ENCODE data around the gene STEAP1B. TPM values are rescaled to one million over a fixed set of nuclear protein-coding genes. Genes with fewer than 3 reads are reported as not detected.

STEAP1B gene
- total RNA-seq, 4 donors from 2014 or later: 1.6 to 2.2 (median 1.6) TPM

DNA sequence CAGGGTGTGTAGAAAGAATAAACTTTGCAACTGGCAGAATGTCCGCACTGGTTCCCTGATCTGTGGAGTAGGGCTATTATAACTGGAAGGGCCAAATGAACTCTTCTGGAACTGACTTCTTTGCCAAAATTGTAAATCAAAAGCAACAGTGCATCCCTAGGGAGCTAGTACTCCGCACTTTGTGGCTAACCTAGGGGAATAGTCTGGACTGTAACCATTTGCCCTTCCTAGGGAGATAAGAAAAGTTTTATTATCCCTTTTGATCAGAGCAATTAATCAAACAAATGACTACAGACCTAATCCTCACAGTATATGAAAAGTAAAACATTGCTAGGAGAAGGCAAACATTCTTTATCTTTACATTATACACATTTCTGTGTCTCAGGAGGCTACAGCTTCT, 45.5 kb upstream of the STEAP1B start:
- intact Hi-C loops (cut with DNase I): no loop called here
- TF ChIP-seq POLR2A (IDR thresholded peaks at IDR 0.05; ENCODE audit: low read depth) (no peak), POLR2AphosphoS5 (IDR thresholded peaks at IDR 0.05) (no peak)
- TF ChIP-seq, protein P1, sequence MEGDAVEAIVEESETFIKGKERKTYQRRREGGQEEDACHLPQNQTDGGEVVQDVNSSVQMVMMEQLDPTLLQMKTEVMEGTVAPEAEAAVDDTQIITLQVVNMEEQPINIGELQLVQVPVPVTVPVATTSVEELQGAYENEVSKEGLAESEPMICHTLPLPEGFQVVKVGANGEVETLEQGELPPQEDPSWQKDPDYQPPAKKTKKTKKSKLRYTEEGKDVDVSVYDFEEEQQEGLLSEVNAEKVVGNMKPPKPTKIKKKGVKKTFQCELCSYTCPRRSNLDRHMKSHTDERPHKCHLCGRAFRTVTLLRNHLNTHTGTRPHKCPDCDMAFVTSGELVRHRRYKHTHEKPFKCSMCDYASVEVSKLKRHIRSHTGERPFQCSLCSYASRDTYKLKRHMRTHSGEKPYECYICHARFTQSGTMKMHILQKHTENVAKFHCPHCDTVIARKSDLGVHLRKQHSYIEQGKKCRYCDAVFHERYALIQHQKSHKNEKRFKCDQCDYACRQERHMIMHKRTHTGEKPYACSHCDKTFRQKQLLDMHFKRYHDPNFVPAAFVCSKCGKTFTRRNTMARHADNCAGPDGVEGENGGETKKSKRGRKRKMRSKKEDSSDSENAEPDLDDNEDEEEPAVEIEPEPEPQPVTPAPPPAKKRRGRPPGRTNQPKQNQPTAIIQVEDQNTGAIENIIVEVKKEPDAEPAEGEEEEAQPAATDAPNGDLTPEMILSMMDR (IDR thresholded peaks at IDR 0.05): no peak
- WGBS: 71% methylated on average over 2 of the region's 2 CpGs
- Histone ChIP-seq H3K4me1 (peaks cover 8 to 13% (median 11%) of the 10 kb centered on the region in 4 donors), H3K9me3 (no peaks in the 10 kb centered on the region), H3K27me3 (peaks cover 0 to 70% (median 9%) of the 10 kb centered on the region in 4 donors), H3K36me3 (no peaks in the 10 kb centered on the region), H3K4me3 (no peak overlapping the region), H3K27ac (replicated peaks in 1 of 4) (no peak overlapping the region)
- no peak for DNase-seq (ENCODE audit: extremely low spot score)

DNA sequence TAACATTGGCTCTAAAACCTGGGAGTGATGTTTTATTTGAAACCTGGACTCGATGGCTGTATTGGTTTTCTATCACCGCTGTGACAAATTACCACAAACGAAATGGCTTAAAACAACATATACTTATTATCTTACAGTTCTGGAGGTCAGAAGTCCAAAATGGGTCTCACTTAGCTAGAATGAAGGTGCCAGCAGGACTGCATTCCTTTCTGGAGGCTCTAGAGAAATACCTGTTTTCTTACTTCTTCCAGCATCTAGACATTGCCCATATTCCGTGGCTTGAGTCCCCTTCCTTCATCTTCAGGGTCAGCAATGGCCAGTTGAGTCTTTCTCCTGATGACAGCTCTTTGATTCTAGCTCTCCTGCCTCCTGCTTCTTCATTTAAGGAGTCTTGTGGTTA, 44.3 kb upstream of the STEAP1B start:
- TF ChIP-seq POLR2A (IDR thresholded peaks at IDR 0.05; ENCODE audit: low read depth) (no peak), POLR2AphosphoS5 (IDR thresholded peaks at IDR 0.05) (no peak), EP300 (IDR thresholded peaks at IDR 0.05) (no peak)
- TF ChIP-seq, protein P1 (IDR thresholded peaks at IDR 0.05): no peak
- no peak overlapping the region for H3K4me3 ChIP-seq
- no peak for DNase-seq (ENCODE audit: extremely low spot score)
- H3K9me3 ChIP-seq: no peaks in the 10 kb centered on the region
- WGBS: 81% methylated on average over 4 of the region's 4 CpGs
- no peak overlapping the region for H3K27ac ChIP-seq (replicated peaks in 1 of 4)
- no peaks in the 10 kb centered on the region for H3K36me3 ChIP-seq
- peaks cover 0 to under 1% (median under 1%) of the 10 kb centered on the region in 4 donors for H3K4me1 ChIP-seq
- intact Hi-C loops (cut with DNase I): no loop called here
- H3K27me3 ChIP-seq: peaks cover 0 to 57% (median 3%) of the 10 kb centered on the region in 4 donors

DNA sequence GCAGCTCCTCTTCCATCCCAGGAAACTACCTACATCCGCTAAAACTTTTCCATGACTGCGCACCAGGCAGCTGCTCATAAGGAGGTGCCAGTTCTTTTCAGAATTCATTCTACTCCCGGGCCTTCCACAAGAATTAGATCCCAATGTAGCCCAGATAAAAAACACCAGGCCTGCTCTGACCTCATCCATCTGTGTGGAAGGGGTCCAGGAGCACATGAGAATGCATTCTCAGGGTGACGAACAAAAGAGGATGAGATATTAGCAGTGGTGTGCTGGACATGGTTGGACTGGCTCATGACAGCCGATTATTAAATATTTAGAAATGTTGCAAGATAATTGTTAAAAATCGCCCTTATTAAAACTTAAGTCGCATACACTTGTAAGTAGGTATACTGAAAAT, 43.2 kb upstream of the STEAP1B start:
- peaks cover 0 to 46% (median 2%) of the 10 kb centered on the region in 4 donors for H3K27me3 ChIP-seq
- no peak overlapping the region for H3K4me3 ChIP-seq
- H3K27ac ChIP-seq (replicated peaks in 1 of 4): no peak overlapping the region
- no peaks in the 10 kb centered on the region for H3K9me3 ChIP-seq
- DNase-seq (ENCODE audit: extremely low spot score): peak; percentile 83
- no peaks in the 10 kb centered on the region for H3K4me1 ChIP-seq
- intact Hi-C loops (cut with DNase I): no loop called here
- 66% methylated on average over 7 of the region's 7 CpGs for WGBS
- TF ChIP-seq EP300 (IDR thresholded peaks at IDR 0.05) (no peak), POLR2AphosphoS5 (IDR thresholded peaks at IDR 0.05) (no peak), POLR2A (IDR thresholded peaks at IDR 0.05; ENCODE audit: low read depth) (no peak)
- TF ChIP-seq, protein P1 (IDR thresholded peaks at IDR 0.05): no peak
- no peaks in the 10 kb centered on the region for H3K36me3 ChIP-seq

DNA sequence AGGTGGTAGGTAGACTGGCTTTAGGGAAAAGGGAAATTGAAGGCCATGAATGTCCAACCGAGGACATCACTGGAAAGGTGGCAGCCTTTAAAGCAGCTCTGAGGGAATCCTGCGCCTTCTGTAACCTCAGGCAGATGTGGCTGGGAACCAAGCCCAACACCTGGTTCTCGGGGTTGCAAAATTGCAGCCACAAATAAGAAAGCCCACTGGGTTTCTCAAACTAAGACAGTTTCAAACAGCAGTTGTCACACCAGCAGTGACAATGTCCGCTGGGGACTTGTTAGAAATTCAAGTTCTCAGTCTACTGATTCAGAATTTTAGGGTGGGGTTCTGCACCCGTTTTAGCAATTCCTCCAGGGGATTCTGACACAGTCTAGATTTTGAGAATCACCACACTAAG, 42.7 kb upstream of the STEAP1B start:
- TF ChIP-seq EP300 (IDR thresholded peaks at IDR 0.05): no peak
- TF ChIP-seq POLR2AphosphoS5 (IDR thresholded peaks at IDR 0.05): no peak
- no peak for TF ChIP-seq POLR2A (IDR thresholded peaks at IDR 0.05; ENCODE audit: low read depth)
- TF ChIP-seq, protein P1 (IDR thresholded peaks at IDR 0.05): no peak
- no peaks in the 10 kb centered on the region for H3K36me3 ChIP-seq
- 75% methylated on average over 5 of the region's 5 CpGs for WGBS
- no peaks in the 10 kb centered on the region for H3K9me3 ChIP-seq
- peaks cover 0 to 41% (median 2%) of the 10 kb centered on the region in 4 donors for H3K27me3 ChIP-seq
- DNase-seq (ENCODE audit: extremely low spot score): no peak
- no peak overlapping the region for H3K4me3 ChIP-seq
- H3K27ac ChIP-seq (replicated peaks in 1 of 4): no peak overlapping the region
- H3K4me1 ChIP-seq: no peaks in the 10 kb centered on the region
- intact Hi-C loops (cut with DNase I): no loop called here

DNA sequence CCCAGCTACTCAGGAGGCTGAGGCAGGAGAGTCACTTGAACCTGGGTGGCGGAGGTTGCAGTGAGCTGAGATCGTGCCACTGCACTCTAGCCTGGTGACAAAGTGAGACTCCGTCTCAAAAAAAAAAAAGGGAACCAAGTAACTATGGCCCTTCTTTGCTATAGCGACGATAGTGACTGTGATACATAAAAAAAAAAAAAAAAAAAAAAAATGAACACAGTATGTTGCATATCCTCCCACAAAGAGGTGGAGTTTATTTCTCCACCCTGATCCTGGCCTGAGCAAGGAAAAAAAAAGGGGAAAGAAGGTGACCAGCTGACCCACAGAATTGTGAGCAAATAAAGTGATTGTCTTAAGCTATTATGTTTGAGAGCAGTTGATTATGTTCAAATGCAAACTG, 42.3 kb upstream of the STEAP1B start:
- DNase-seq (ENCODE audit: extremely low spot score): no peak
- Histone ChIP-seq H3K27me3 (peaks cover 0 to 38% (median 2%) of the 10 kb centered on the region in 4 donors), H3K9me3 (no peaks in the 10 kb centered on the region), H3K36me3 (no peaks in the 10 kb centered on the region), H3K4me1 (no peaks in the 10 kb centered on the region), H3K27ac (replicated peaks in 1 of 4) (no peak overlapping the region), H3K4me3 (no peak overlapping the region)
- intact Hi-C loops (cut with DNase I): no loop called here
- no peak for TF ChIP-seq POLR2AphosphoS5 (IDR thresholded peaks at IDR 0.05)
- TF ChIP-seq, protein P1 (IDR thresholded peaks at IDR 0.05): no peak
- TF ChIP-seq EP300 (IDR thresholded peaks at IDR 0.05): no peak
- no peak for TF ChIP-seq POLR2A (IDR thresholded peaks at IDR 0.05; ENCODE audit: low read depth)
- 95% methylated on average over 5 of the region's 5 CpGs for WGBS

Measured in esophagus muscularis mucosa (tissue), 4 donors.